Omental fat pad (tissue), 4 donors: Measurements from ENCODE around the gene ABHD18. TPM values are rescaled to one million over a fixed set of nuclear protein-coding genes. Genes with fewer than 3 reads are reported as not detected.
"Not testable (repeated sequence)": the region's sequence is repeated elsewhere in the genome, so short reads cannot be mapped to it uniquely, and the experiment has no call there.

Experiments
- ATAC-seq: fragments of 150-250 bp; one replicate; pipeline ENCODE4 v1.9.1; 2016; ENCODE audit warnings: mild to moderate bottlenecking, moderate library complexity; ENCODE audit not compliant: low FRiP score
- DNase-seq: peaks from one replicate; pipeline ENCODE4 v3.0.0-alpha.2; 2019; ENCODE audit warnings: low spot score
- CTCF ChIP-seq, 3 donors: fragments of 450-650 bp; IDR thresholded peaks; one replicate each; pipeline ENCODE4 v1.5.1; 2016 to 2017; ENCODE audit warnings: antibody characterized with exemption in 3 of 3, mild to moderate bottlenecking in 3 of 3, moderate library complexity in 2 of 3
- total RNA-seq, 4 donors: library from RNA; depleted of rRNA; stranded (reverse); fragments of >200 nt; gene quantifications; one replicate each; pipeline ENCODE4 v1.1.0, GENCODE V29; 2016

Gene ABHD18
- 10 to 100 TPM in 2 of 4 donors, 1 to 10 TPM in 2; 6.9 to 14.7 (median 10.3) TPM for total RNA-seq

GRCh38 chr4:127965062-127965802, at the start of gene ABHD18, which contains the start of gene MFSD8:
TSS of gene ABHD18 (plus strand) at chr4:127965406. CDS start at chr4:127982956, 17,550 bp downstream.
TSS of gene MFSD8 (minus strand) at chr4:127965173. CDS start at chr4:127965133, 40 bp downstream.
- ATAC-seq (peak; percentile 100), DNase-seq (peak; percentile 95)
- TF ChIP-seq CTCF (IDR thresholded peaks at IDR 0.05) = no peak

- DNase-seq (no peak), ATAC-seq (no peak)
- TF ChIP-seq CTCF (IDR thresholded peaks at IDR 0.05) = no peak
These were observed 48.7 kb upstream of the ABHD18 start for GRCh38 chr4:127916512-127916911.

GRCh38 chr4:127917151-127917550, 48.1 kb upstream of the ABHD18 start:
- ATAC-seq (no peak), DNase-seq (no peak)
- no peak for TF ChIP-seq CTCF (IDR thresholded peaks at IDR 0.05)

DNA sequence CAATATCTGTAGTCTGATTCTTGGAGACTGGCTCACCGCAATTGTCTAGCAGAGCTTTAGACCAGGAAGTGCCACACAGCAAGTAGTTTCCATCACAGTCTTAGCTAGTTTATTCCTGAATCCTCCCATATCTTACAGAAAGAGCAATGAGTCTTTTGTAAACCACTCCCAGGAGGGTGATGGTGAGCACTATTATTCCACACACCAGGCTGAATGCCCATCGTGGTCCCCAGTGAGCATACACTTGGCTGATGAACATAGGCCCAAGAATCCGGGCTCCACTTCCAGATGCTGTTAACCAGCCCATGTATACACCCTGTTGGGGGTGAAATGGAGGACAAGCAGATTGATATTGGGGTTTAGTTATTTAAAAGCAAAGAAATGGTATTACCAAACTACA, 44.7 kb upstream of the ABHD18 start:
- ATAC-seq (no peak), DNase-seq (no peak)
- no peak for TF ChIP-seq CTCF (IDR thresholded peaks at IDR 0.05)

- DNase-seq = no peak
- no peak for TF ChIP-seq CTCF (IDR thresholded peaks at IDR 0.05)
- no peak for ATAC-seq
These were observed 43.0 kb upstream of the ABHD18 start for GRCh38 chr4:127922226-127922625.

DNA sequence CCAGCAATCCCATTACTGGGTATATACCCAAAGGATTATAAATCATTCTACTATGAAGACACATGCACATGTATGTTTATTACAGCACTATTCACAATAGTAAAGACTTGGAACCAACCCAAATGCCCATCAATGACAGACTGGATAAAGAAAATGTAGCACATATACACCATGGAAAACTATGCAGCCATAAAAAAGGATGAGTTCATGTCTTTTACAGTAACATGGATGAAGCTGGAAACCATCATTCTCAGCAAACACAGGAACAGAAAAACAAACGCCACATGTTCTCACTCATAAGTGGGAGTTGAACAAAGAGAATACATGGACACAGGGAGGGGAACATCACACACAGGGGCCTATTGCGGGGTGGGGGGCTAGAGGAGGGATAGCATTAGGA, 39.5 kb upstream of the ABHD18 start:
- ATAC-seq, DNase-seq: not testable (repeated sequence)

DNA sequence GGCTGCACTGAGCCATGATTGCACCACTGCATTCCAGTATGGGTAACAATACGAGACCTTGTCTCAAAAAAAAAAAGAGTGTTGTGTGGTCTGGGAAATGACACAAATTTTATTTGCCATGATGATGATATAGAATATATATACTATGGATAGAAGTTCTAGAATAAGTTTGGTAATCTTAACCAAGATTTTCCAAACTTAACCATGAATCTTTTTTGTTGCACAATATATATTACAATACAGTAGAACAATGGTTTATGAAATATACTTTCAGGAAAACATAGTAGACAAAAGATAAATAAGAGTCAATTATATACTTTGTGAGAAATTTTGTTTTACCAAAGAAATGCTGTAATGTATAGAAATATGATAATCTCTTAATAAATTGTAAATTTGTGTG, 35.0 kb upstream of the ABHD18 start:
- TF ChIP-seq CTCF (IDR thresholded peaks at IDR 0.05) = no peak
- DNase-seq (no peak), ATAC-seq (no peak)

GRCh38 chr4:127931836-127932235, 33.4 kb upstream of the ABHD18 start:
- DNase-seq, ATAC-seq: not testable (repeated sequence)
